Muscle layer of colon (tissue), 2 donors: ENCODE results near the gene KCNMA1.

Experiments used
- H3K27ac ChIP-seq: one replicate; pipeline ENCODE4 v1.7.0; 2013; ENCODE audit warnings: low read depth, mild to moderate bottlenecking, low read length, moderate library complexity
- H3K27me3 ChIP-seq, 2 donors: one replicate each; pipeline ENCODE4 v1.7.0; 2013; ENCODE audit warnings: low read length in 2 of 2, mild to moderate bottlenecking in 2 of 2; ENCODE audit not compliant: insufficient read depth in 2 of 2, control insufficient read depth in 1 of 2
- H3K36me3 ChIP-seq: one replicate; pipeline ENCODE4 v1.7.0; 2013; ENCODE audit warnings: mild to moderate bottlenecking, low read length; ENCODE audit not compliant: insufficient read depth
- H3K4me1 ChIP-seq: one replicate; pipeline ENCODE4 v1.7.0; 2013; ENCODE audit warnings: mild to moderate bottlenecking, low read length; ENCODE audit not compliant: insufficient read depth
- H3K4me3 ChIP-seq, 2 donors: one replicate each; pipeline ENCODE4 v1.7.0; 2013; ENCODE audit warnings: low read length in 2 of 2, low read depth in 1 of 2, mild to moderate bottlenecking in 1 of 2, moderate library complexity in 1 of 2
- H3K9ac ChIP-seq: one replicate; pipeline ENCODE4 v1.7.0; 2013; ENCODE audit warnings: low read length
- H3K9me3 ChIP-seq: one replicate; pipeline ENCODE4 v1.7.0; 2013; ENCODE audit warnings: mild to moderate bottlenecking, low read length
- donor health status: abdominal sarcoma.
- donor health status: Adenocarcinoma of cecum.

Gene KCNMA1

GRCh38 chr10:77253556-77254064 lies 384.0 kb downstream of the KCNMA1 start:
- Histone ChIP-seq H3K9me3 (no peaks in the 10 kb centered on the region), H3K4me3 (no peak overlapping the region), H3K36me3 (no peaks in the 10 kb centered on the region), H3K4me1 (peaks cover 41% of the 10 kb centered on the region), H3K9ac (no peak overlapping the region), H3K27me3 (no peaks in the 10 kb centered on the region), H3K27ac (no peak overlapping the region)

DNA sequence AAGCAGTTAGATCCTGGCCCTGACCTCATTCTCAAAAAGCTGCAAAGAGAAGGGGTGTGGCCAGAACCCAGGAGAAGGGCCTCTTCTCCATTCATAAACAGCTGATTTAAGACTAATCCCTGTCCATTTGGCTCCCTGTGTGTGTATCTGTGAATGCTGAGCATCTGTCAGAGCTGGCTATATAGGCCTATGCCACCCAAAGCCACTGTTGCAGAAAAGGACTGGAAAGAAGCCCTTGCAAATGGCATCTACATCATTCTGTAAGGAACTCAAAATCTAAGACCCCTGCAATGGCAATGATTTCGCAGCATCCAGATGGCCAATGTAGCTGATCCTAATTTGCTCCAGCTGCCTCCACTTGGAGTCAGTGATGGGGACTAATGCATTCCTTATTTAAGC lies 384.5 kb downstream of the KCNMA1 start:
- H3K9ac ChIP-seq, result no peak overlapping the region
- peak overlapping the region; percentile 10 for H3K27ac ChIP-seq
- no peak overlapping the region for H3K4me3 ChIP-seq
- no peaks in the 10 kb centered on the region for H3K9me3 ChIP-seq
- H3K36me3 ChIP-seq, result no peaks in the 10 kb centered on the region
- H3K27me3 ChIP-seq, result no peaks in the 10 kb centered on the region
- H3K4me1 ChIP-seq, result peaks cover 42% of the 10 kb centered on the region

DNA sequence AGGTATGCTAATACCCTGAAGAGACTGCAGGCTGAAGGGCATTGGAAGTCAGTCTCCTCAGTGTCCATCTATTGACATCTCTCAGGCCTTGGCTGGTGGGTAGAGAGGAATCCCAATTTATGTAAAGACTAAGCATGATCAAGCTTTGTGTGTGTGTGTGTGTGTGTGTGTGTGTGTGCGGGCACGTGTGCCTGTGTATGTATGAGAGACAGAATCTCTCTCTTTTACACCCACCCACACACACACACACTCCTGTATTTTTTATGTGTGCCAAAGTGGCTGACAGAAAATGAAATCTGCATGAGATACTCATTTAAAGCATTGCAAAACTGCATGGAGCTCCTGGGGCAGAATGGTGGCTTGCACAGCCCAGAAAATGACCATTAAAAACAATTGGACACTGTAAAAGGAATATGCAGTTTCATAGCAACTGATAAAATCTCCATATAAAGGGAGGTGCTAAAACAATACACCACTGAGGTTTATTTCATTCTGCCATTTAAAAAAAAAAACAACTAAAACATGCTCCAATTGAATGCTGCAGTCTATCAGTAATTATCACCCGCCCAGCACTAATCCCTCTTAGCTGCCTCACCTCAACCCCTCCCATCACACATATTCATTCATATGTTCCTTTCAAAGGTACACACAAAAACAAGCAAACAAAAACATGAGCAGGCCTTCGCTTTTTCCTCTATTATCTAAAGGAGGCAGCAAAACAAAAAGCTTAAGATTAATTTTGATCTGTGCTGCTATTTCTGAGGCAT lies 385.0 kb downstream of the KCNMA1 start:
- peaks cover 47% of the 10 kb centered on the region for H3K4me1 ChIP-seq
- H3K27ac ChIP-seq, result peak overlapping the region; percentile 10
- H3K9ac ChIP-seq, result no peak overlapping the region
- no peaks in the 10 kb centered on the region for H3K27me3 ChIP-seq
- H3K4me3 ChIP-seq, result no peak overlapping the region
- H3K36me3 ChIP-seq, result no peaks in the 10 kb centered on the region
- H3K9me3 ChIP-seq, result no peaks in the 10 kb centered on the region

- no peaks in the 10 kb centered on the region for H3K27me3 ChIP-seq
- H3K27ac ChIP-seq, result peak overlapping the region; percentile 46
- no peaks in the 10 kb centered on the region for H3K9me3 ChIP-seq
- H3K4me3 ChIP-seq, result no peak overlapping the region
- no peaks in the 10 kb centered on the region for H3K36me3 ChIP-seq
- H3K4me1 ChIP-seq, result peaks cover 58% of the 10 kb centered on the region
- H3K9ac ChIP-seq, result no peak overlapping the region
These were observed 386.2 kb downstream of the KCNMA1 start for GRCh38 chr10:77251297-77252013.

DNA sequence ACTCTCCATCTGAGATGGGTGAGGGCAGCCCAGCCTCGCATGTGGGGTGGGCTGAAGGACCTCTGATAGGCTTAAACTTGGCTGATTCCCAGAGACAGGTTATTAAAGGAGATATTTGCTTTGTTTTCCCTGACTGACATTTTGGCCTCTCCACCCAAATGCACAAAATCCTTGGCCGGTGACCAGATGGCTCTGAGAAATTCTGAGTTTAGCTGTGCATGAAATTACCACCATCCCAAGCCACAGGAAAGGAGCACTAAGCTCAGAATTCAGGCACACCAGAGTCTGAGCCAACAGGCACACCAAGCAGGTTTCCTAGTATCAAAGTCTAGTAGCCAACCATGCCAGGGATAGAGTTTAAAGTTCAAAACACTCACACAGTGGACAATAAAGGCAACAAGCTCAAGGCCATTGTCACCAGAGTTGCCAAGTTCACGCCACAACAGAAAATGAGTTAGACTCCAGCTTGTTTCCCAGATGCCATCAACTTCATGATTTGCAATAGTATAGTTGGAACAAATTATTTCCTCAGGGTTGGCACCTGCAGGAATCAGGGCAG lies 387.6 kb downstream of the KCNMA1 start:
- Histone ChIP-seq H3K9me3 (no peaks in the 10 kb centered on the region), H3K9ac (no peak overlapping the region), H3K36me3 (no peaks in the 10 kb centered on the region), H3K4me3 (no peak overlapping the region), H3K4me1 (peaks cover 73% of the 10 kb centered on the region), H3K27ac (peak overlapping the region; percentile 75), H3K27me3 (no peaks in the 10 kb centered on the region)

GRCh38 chr10:77248104-77248790 lies 389.4 kb downstream of the KCNMA1 start:
- Histone ChIP-seq H3K27me3 (no peaks in the 10 kb centered on the region), H3K9me3 (no peaks in the 10 kb centered on the region), H3K9ac (no peak overlapping the region), H3K4me3 (no peak overlapping the region), H3K36me3 (no peaks in the 10 kb centered on the region), H3K27ac (peak overlapping the region; percentile 75), H3K4me1 (peaks cover 81% of the 10 kb centered on the region)

GRCh38 chr10:77247031-77247990 lies 390.3 kb downstream of the KCNMA1 start:
- Histone ChIP-seq H3K27ac (peak overlapping the region; percentile 75), H3K4me3 (no peak overlapping the region), H3K27me3 (no peaks in the 10 kb centered on the region), H3K4me1 (peaks cover 84% of the 10 kb centered on the region), H3K36me3 (no peaks in the 10 kb centered on the region), H3K9me3 (no peaks in the 10 kb centered on the region), H3K9ac (no peak overlapping the region)

DNA sequence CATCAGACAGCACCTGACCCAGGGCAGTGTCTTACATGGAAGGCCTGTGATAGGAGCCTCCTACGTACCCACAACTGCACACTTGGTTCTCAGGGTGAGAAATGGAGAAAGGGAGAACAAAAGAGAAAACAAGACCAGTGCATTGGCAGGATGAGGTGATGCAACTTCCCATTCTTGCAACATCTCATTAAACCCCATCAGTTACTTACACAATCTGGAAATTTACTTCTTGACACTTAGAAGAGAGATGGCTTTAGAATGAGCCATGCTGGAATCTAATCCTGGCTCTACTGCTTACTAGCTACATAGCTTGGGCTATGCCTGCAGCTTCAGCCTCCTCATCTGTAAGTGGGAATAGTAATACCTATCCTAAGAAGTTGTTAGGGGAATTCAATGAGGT lies 391.7 kb downstream of the KCNMA1 start:
- peaks cover 90% of the 10 kb centered on the region for H3K4me1 ChIP-seq
- peak overlapping the region; percentile 75 for H3K27ac ChIP-seq

GRCh38 chr10:77244746-77245145 lies 392.9 kb downstream of the KCNMA1 start:
- no peak overlapping the region for H3K4me3 ChIP-seq
- peaks cover 98% of the 10 kb centered on the region for H3K4me1 ChIP-seq
- no peaks in the 10 kb centered on the region for H3K9me3 ChIP-seq
- H3K27ac ChIP-seq, result peak overlapping the region; percentile 75
- no peaks in the 10 kb centered on the region for H3K36me3 ChIP-seq
- peak overlapping the region; percentile 2 for H3K9ac ChIP-seq
- no peaks in the 10 kb centered on the region for H3K27me3 ChIP-seq

More for the DNA sequence above, 391.7 kb downstream of the KCNMA1 start:
- H3K36me3 ChIP-seq, result no peaks in the 10 kb centered on the region
- H3K9ac ChIP-seq, result no peak overlapping the region
- H3K4me3 ChIP-seq, result no peak overlapping the region
- no peaks in the 10 kb centered on the region for H3K27me3 ChIP-seq
- no peaks in the 10 kb centered on the region for H3K9me3 ChIP-seq

DNA sequence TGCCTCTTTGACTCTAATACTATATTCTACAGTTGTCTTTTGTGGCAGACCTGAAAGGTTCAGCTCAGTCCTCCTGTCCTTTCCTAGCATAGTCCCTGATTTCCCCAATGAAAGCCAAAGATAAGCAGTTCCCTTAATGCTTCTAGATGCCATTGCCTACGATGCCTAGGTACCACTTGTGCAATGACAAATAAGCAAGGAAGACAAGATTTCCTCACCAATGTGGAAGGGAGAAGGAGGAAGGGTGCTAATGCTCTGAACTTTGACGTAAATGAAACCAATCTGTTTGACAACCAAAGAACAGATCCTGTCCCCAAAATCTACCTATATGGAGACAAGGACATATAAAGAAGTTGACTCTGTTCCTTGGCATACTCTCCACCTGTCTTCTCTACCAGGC lies 393.3 kb downstream of the KCNMA1 start:
- H3K36me3 ChIP-seq, result no peaks in the 10 kb centered on the region
- peak overlapping the region; percentile 2 for H3K9ac ChIP-seq
- peak overlapping the region; percentile 75 for H3K27ac ChIP-seq
- H3K9me3 ChIP-seq, result no peaks in the 10 kb centered on the region
- peaks cover 98% of the 10 kb centered on the region for H3K4me1 ChIP-seq
- H3K4me3 ChIP-seq, result no peak overlapping the region
- H3K27me3 ChIP-seq, result no peaks in the 10 kb centered on the region
